ENCODE results near the gene NAB1. TPM values are rescaled to one million over a fixed set of nuclear protein-coding genes. Genes with fewer than 3 reads are reported as not detected.

NAB1 gene
- total RNA-seq, 1 experiment from 2014 or later = 36.9 TPM

DNA sequence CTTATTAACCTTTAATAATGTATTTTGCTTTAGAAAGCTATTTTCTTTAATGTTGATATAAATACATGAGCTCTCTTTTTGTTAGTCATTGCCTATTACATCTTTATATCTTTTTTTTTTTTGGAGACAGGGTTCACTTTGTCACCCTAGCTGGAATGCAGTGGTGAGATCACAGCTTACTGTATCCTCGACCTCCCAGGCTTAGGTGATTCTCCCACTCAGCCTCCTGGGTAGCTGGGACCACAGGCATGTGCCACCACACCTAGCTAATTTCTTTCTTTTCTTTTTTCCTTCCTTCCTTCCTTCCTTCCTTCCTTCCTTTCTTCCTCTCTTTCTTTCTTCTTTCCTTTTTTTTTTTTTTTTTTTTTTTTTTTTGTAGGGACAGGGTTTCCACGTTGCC, 15.4 kb downstream of the NAB1 start:
- Histone ChIP-seq H3K23ac (ENCODE audit: insufficient read length, low read depth, low read length) (no peak overlapping the region), H3K4me1 (ENCODE audit: insufficient read depth, low read length) (no peaks in the 10 kb centered on the region; the same call in 1 of the 2 replicates), H3K56ac (ENCODE audit: insufficient read length, low read depth, low read length) (no peak overlapping the region), H3K4me2 (ENCODE audit: insufficient read depth, insufficient read length, low read length) (no peak overlapping the region), H3K9ac (ENCODE audit: extremely low read depth, insufficient read length, low read length) (no peak overlapping the region), H2BK12ac (ENCODE audit: insufficient read length, low read depth, low read length) (no peak overlapping the region), H3K9me3 (ENCODE audit: control insufficient read depth, low read depth, low read length) (no peaks in the 10 kb centered on the region), H3T11ph (ENCODE audit: low read length) (no peak overlapping the region), H4K5ac (ENCODE audit: insufficient read length, low read depth, low read length) (no peak overlapping the region), H2AK5ac (ENCODE audit: insufficient read length, low read length) (no peak overlapping the region), H2BK15ac (ENCODE audit: low read depth, low read length) (no peak overlapping the region), H3K14ac (ENCODE audit: insufficient read depth, low read length) (no peak overlapping the region), H2BK120ac (ENCODE audit: low read depth, low read length, poor library complexity, severe bottlenecking) (no peak overlapping the region), H2AFZ (ENCODE audit: low read length) (no peak overlapping the region), H3K79me1 (ENCODE audit: insufficient read depth, low read depth, low read length, poor library complexity, severe bottlenecking) (peaks cover 3% of the 10 kb centered on the region), H3K79me2 (ENCODE audit: insufficient read depth, low read length) (no peaks in the 10 kb centered on the region), H2BK20ac (ENCODE audit: low read depth, low read length, poor library complexity, severe bottlenecking) (no peak overlapping the region), H3K27ac (ENCODE audit: insufficient read length, low read depth, low read length) (no peak overlapping the region), H3K18ac (ENCODE audit: insufficient read length, low read depth, low read length) (no peak overlapping the region), H3K4ac (ENCODE audit: low read depth, low read length) (no peak overlapping the region), H3K27me3 (ENCODE audit: insufficient read depth, low read length) (no peaks in the 10 kb centered on the region), H4K8ac (replicated peaks; ENCODE audit: insufficient read length, low read depth, low read length) (no peak overlapping the region), H4K91ac (ENCODE audit: insufficient read length, low read depth, low read length) (no peak overlapping the region), H2BK5ac (ENCODE audit: insufficient read length, low read length) (no peak overlapping the region), H3K23me2 (ENCODE audit: insufficient read length, low read depth, low read length, poor library complexity, severe bottlenecking) (no peaks in the 10 kb centered on the region), H4K20me1 (ENCODE audit: control insufficient read depth, insufficient read depth, insufficient read length) (no peaks in the 10 kb centered on the region)
- Mint-ChIP-seq H3K36me3 (ENCODE audit: insufficient read depth in 1 of 3, low read depth in 3 of 3) (peaks cover 6 to 25% (median 23%) of the 10 kb centered on the region in 3 experiments), H3K4me1 (peaks cover 0 to 3% of the 10 kb centered on the region in 2 experiments; a peak in 1 of 4 replicates), H3K27ac (no peak overlapping the region), H3K9me3 (peaks cover 3 to 8% of the 10 kb centered on the region in 2 experiments), H3K27me3 (ENCODE audit: low read depth) (no peaks in the 10 kb centered on the region), H3K4me3 (no peak overlapping the region)
- no peak for DNase-seq
- TF ChIP-seq, protein P1, sequence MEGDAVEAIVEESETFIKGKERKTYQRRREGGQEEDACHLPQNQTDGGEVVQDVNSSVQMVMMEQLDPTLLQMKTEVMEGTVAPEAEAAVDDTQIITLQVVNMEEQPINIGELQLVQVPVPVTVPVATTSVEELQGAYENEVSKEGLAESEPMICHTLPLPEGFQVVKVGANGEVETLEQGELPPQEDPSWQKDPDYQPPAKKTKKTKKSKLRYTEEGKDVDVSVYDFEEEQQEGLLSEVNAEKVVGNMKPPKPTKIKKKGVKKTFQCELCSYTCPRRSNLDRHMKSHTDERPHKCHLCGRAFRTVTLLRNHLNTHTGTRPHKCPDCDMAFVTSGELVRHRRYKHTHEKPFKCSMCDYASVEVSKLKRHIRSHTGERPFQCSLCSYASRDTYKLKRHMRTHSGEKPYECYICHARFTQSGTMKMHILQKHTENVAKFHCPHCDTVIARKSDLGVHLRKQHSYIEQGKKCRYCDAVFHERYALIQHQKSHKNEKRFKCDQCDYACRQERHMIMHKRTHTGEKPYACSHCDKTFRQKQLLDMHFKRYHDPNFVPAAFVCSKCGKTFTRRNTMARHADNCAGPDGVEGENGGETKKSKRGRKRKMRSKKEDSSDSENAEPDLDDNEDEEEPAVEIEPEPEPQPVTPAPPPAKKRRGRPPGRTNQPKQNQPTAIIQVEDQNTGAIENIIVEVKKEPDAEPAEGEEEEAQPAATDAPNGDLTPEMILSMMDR (conservative IDR thresholded peaks at IDR 0.05) = no peak
- no CpG with 5 or more reads among the region's 2 CpGs for WGBS (ENCODE audit: extremely low coverage, insufficient read length, low lambda C conversion rate)
